Measurements from ENCODE around the gene MICALL1. TPM values are rescaled to one million over a fixed set of nuclear protein-coding genes. Genes with fewer than 3 reads are reported as not detected.
A peak's percentile ranks its signal among the peaks of the same experiment; 100 is the strongest.

The MICALL1 gene
- total and polyA plus RNA-seq, 2 donors from 2014 or later: 9.6 to 30.9 TPM

- intact Hi-C loops (cut with DNase I): no loop called here
- FAIRE-seq (no peak), DNase-seq (peak in 4 of 5 donors; percentile 60 to 75 (median 66))
- H3K36me3 ChIP-seq (ENCODE audit: control insufficient read depth in 2 of 3, insufficient read depth in 3 of 3, low read length in 3 of 3): peaks cover 0 to 19% (median 6%) of the 10 kb centered on the region in 3 donors
- no peak overlapping the region for H3K9ac ChIP-seq (ENCODE audit: low read length in 3 of 3)
- no peaks in the 10 kb centered on the region for H3K4me1 ChIP-seq (ENCODE audit: control insufficient read depth in 2 of 3, insufficient read depth in 2 of 3, low read depth in 1 of 3, low read length in 3 of 3)
- H3K4me3 ChIP-seq (ENCODE audit: low read length in 3 of 3): no peak overlapping the region
- H3K27ac ChIP-seq (ENCODE audit: low read depth in 2 of 2, low read length in 2 of 2): no peak overlapping the region
- no peaks in the 10 kb centered on the region for H3K27me3 ChIP-seq (ENCODE audit: control insufficient read depth, insufficient read depth, low read length)
- TF ChIP-seq CTCF (IDR thresholded peaks at IDR 0.05; ENCODE audit: borderline replicate concordance, extremely low read depth, insufficient read depth): no peak
- no peaks in the 10 kb centered on the region for H3K9me3 ChIP-seq (ENCODE audit: control insufficient read depth in 2 of 3, insufficient read depth in 1 of 3, low read length in 3 of 3)
Measured at GRCh38 chr22:37918580-37919270, 12.6 kb downstream of the MICALL1 start.

GRCh38 chr22:37920126-37920525 is 14.0 kb downstream of the MICALL1 start:
- no peak for FAIRE-seq
- peaks cover 0 to 19% (median 6%) of the 10 kb centered on the region in 3 donors for H3K36me3 ChIP-seq (ENCODE audit: control insufficient read depth in 2 of 3, insufficient read depth in 3 of 3, low read length in 3 of 3)
- no peak overlapping the region for H3K4me3 ChIP-seq (ENCODE audit: low read length in 3 of 3)
- H3K9me3 ChIP-seq (ENCODE audit: control insufficient read depth in 2 of 3, insufficient read depth in 1 of 3, low read length in 3 of 3): no peaks in the 10 kb centered on the region
- DNase-seq: no peak
- H3K27ac ChIP-seq (ENCODE audit: low read depth in 2 of 2, low read length in 2 of 2): peak overlapping the region in 1 of 2 donors; percentile 28
- intact Hi-C loops (cut with DNase I): no loop called here
- no peaks in the 10 kb centered on the region for H3K4me1 ChIP-seq (ENCODE audit: control insufficient read depth in 2 of 3, insufficient read depth in 2 of 3, low read depth in 1 of 3, low read length in 3 of 3)
- no peaks in the 10 kb centered on the region for H3K27me3 ChIP-seq (ENCODE audit: control insufficient read depth, insufficient read depth, low read length)
- no peak for TF ChIP-seq CTCF (IDR thresholded peaks at IDR 0.05; ENCODE audit: borderline replicate concordance, extremely low read depth, insufficient read depth)
- no peak overlapping the region for H3K9ac ChIP-seq (ENCODE audit: low read length in 3 of 3)

- H3K4me1 ChIP-seq (ENCODE audit: control insufficient read depth in 2 of 3, insufficient read depth in 2 of 3, low read depth in 1 of 3, low read length in 3 of 3): no peaks in the 10 kb centered on the region
- H3K9me3 ChIP-seq (ENCODE audit: control insufficient read depth in 2 of 3, insufficient read depth in 1 of 3, low read length in 3 of 3): no peaks in the 10 kb centered on the region
- no peak overlapping the region for H3K27ac ChIP-seq (ENCODE audit: low read depth in 2 of 2, low read length in 2 of 2)
- peaks cover 3 to 22% (median 12%) of the 10 kb centered on the region in 3 donors for H3K36me3 ChIP-seq (ENCODE audit: control insufficient read depth in 2 of 3, insufficient read depth in 3 of 3, low read length in 3 of 3)
- no peak for TF ChIP-seq CTCF (IDR thresholded peaks at IDR 0.05; ENCODE audit: borderline replicate concordance, extremely low read depth, insufficient read depth)
- FAIRE-seq (no peak), DNase-seq (peak in 1 of 5 donors; percentile 69)
- no peak overlapping the region for H3K9ac ChIP-seq (ENCODE audit: low read length in 3 of 3)
- no peaks in the 10 kb centered on the region for H3K27me3 ChIP-seq (ENCODE audit: control insufficient read depth, insufficient read depth, low read length)
- H3K4me3 ChIP-seq (ENCODE audit: low read length in 3 of 3): no peak overlapping the region
- intact Hi-C loops (cut with DNase I): no loop called here
Measured at GRCh38 chr22:37922191-37922590, 16.1 kb downstream of the MICALL1 start.

Measured in kidney (tissue), 14 donors.